ENCODE results near the gene LPXN.

The LPXN gene

GRCh38 chr11:58511636-58512035 lies 64.0 kb downstream of the LPXN start:
- no peak for DNase-seq

- no peak for DNase-seq
Observed at GRCh38 chr11:58509748-58510147, 65.9 kb downstream of the LPXN start.

- peak; percentile 31 to 37 for DNase-seq
Observed at GRCh38 chr11:58508814-58509213, 66.8 kb downstream of the LPXN start.

GRCh38 chr11:58508005-58508404 lies 67.7 kb downstream of the LPXN start, which contains the start of gene OR5B21:
TSS of gene OR5B21 (minus strand) at chr11:58508105. CDS start at chr11:58508105, 0 bp downstream.
- DNase-seq: no peak

GRCh38 chr11:58507355-58507754 lies 68.3 kb downstream of the LPXN start:
- no peak for DNase-seq

GRCh38 chr11:58506935-58507334 lies 68.7 kb downstream of the LPXN start:
- no peak for DNase-seq

- no peak for DNase-seq
Observed at GRCh38 chr11:58505849-58506248, 69.8 kb downstream of the LPXN start.

- DNase-seq: no peak
Observed at GRCh38 chr11:58504232-58504631, 71.4 kb downstream of the LPXN start.

- no peak for DNase-seq
Observed at GRCh38 chr11:58503361-58503856, 72.2 kb downstream of the LPXN start.

- no peak for DNase-seq
Observed at GRCh38 chr11:58502004-58502403, 73.7 kb downstream of the LPXN start.

GRCh38 chr11:58498464-58498863 lies 77.2 kb downstream of the LPXN start:
- DNase-seq: no peak

- no peak for DNase-seq
Observed at GRCh38 chr11:58497951-58498350, 77.7 kb downstream of the LPXN start.

- no peak for DNase-seq
Observed at GRCh38 chr11:58495906-58496305, 79.8 kb downstream of the LPXN start.

- no peak for DNase-seq
Observed at GRCh38 chr11:58494101-58494500, 81.6 kb downstream of the LPXN start.

GRCh38 chr11:58493676-58494075 lies 82.0 kb downstream of the LPXN start:
- DNase-seq: no peak

- no peak for DNase-seq
Observed at GRCh38 chr11:58490827-58491226, 84.8 kb downstream of the LPXN start.

- DNase-seq: no peak
Observed at GRCh38 chr11:58487170-58487569, 88.5 kb downstream of the LPXN start.

- DNase-seq: no peak
Observed at GRCh38 chr11:58485961-58486360, 89.7 kb downstream of the LPXN start.
